HepG2 (cell line): Measurements from ENCODE around the gene UBAP2L. TPM values are rescaled to one million over a fixed set of nuclear protein-coding genes. Genes with fewer than 3 reads are reported as not detected.

Experiments used
- ATF7 ChIP-seq, 2 experiments: fragments of 450-650 bp in 1 of 2; sonication (generic) in 1 of 2; formaldehyde crosslinking in 1 of 2; IDR thresholded peaks; 2 replicates each; pipeline versions ENCODE4 v1.4.0 to v1.6.1; 2016 to 2020; ENCODE audit warnings: antibody characterized with exemption in 1 of 2, mild to moderate bottlenecking in 1 of 2, missing genetic modification reagents in 1 of 2
- ATF7-NPFF ChIP-seq: sonication (generic); formaldehyde crosslinking; IDR thresholded peaks from 2 replicates; pipeline ENCODE4 v1.8.1; 2023; ENCODE audit warnings: mild to moderate bottlenecking, low read depth, missing genetic modification reagents, moderate library complexity
- HES4 ChIP-seq: sonication (generic); formaldehyde crosslinking; IDR thresholded peaks from 2 replicates; pipeline ENCODE4 v1.9.0; 2021; ENCODE audit warnings: mild to moderate bottlenecking, missing genetic modification reagents, borderline replicate concordance
- ISX ChIP-seq: sonication (generic); formaldehyde crosslinking; conservative IDR thresholded peaks from 2 replicates; pipeline ENCODE4 v1.5.0; 2020; ENCODE audit warnings: missing genetic modification reagents
- KAT2B ChIP-seq: fragments of 150-350 bp; IDR thresholded peaks from 2 replicates; pipeline ENCODE4 v1.6.1; 2014; ENCODE audit warnings: low read depth, low read length, borderline replicate concordance
- ZNF354B ChIP-seq: sonication (generic); formaldehyde crosslinking; IDR thresholded peaks from 2 replicates; pipeline ENCODE4 v1.8.0; 2022; ENCODE audit warnings: mild to moderate bottlenecking, missing genetic modification reagents
- ZNF549 ChIP-seq: sonication (generic); formaldehyde crosslinking; IDR thresholded peaks from 2 replicates; pipeline ENCODE4 v1.5.0; 2020; ENCODE audit warnings: missing genetic modification reagents
- ZNF589 ChIP-seq: sonication (generic); formaldehyde crosslinking; conservative IDR thresholded peaks from 2 replicates; pipeline ENCODE4 v1.8.0; 2022; ENCODE audit warnings: mild to moderate bottlenecking, moderate library complexity, missing genetic modification reagents
- ZNF670 ChIP-seq: sonication (generic); formaldehyde crosslinking; IDR thresholded peaks from 2 replicates; pipeline ENCODE4 v1.8.0; 2022; ENCODE audit warnings: mild to moderate bottlenecking, missing genetic modification reagents, borderline replicate concordance
- ZNF749 ChIP-seq: sonication (generic); formaldehyde crosslinking; IDR thresholded peaks from 2 replicates; pipeline ENCODE4 v1.8.0; 2022; ENCODE audit warnings: mild to moderate bottlenecking, missing genetic modification reagents, moderate library complexity, borderline replicate concordance
- polyA plus RNA-seq, 8 experiments: library from polyadenylated mRNA; depleted of rRNA in 3 of 8; stranded (reverse) in 7 of 8; unstranded in 1 of 8; fragments of >200 nt; fragmentation: Illumina TruSeq in 4 of 8; extraction: Trizol in 4 of 8; gene quantifications; 2 replicates each; pipeline versions ENCODE4 v1.2.1 to v1.2.3, GENCODE V29; 2011 to 2016; ENCODE audit warnings: low read depth in 4 of 8, missing spikeins in 1 of 8, mixed read lengths in 1 of 8; ENCODE audit not compliant: insufficient read depth in 1 of 8
- total RNA-seq, 5 experiments: library from RNA; depleted of rRNA; stranded (reverse); fragments of >200 nt; fragmentation: Illumina TruSeq; extraction: Trizol; gene quantifications; 2 replicates each; pipeline ENCODE4 v1.2.3, GENCODE V29; 2016; ENCODE audit warnings: low read depth in 1 of 5
- TF ChIP-seq, protein P1 (sequence below), 2 experiments: sonication (generic) in 1 of 2; formaldehyde crosslinking in 1 of 2; IDR thresholded peaks; 2 replicates each; pipeline versions ENCODE4 v1.5.1 to v1.6.1; 2011 to 2020; ENCODE audit warnings: borderline replicate concordance in 1 of 2, low read depth in 1 of 2, low read length in 1 of 2, mild to moderate bottlenecking in 1 of 2, missing genetic modification reagents in 1 of 2, moderate library complexity in 1 of 2
- TF ChIP-seq, protein P2 (sequence below): sonication (generic); formaldehyde crosslinking; IDR thresholded peaks from 2 replicates; pipeline ENCODE4 v1.8.1; 2023; ENCODE audit warnings: mild to moderate bottlenecking, missing genetic modification reagents, borderline replicate concordance
- TF ChIP-seq, protein P3 (sequence below): sonication (generic); formaldehyde crosslinking; IDR thresholded peaks from 2 replicates; pipeline ENCODE4 v1.4.0; 2020; ENCODE audit warnings: low read depth, mild to moderate bottlenecking, missing genetic modification reagents
- TF ChIP-seq, protein P4 (sequence below), 2 experiments: sonication (generic) in 1 of 2; formaldehyde crosslinking in 1 of 2; IDR thresholded peaks; 2 replicates each; pipeline versions ENCODE4 v1.4.0 to v1.6.1; 2018 to 2020; ENCODE audit warnings: missing genetic modification reagents in 2 of 2, borderline replicate concordance in 1 of 2, low read depth in 1 of 2, mild to moderate bottlenecking in 1 of 2, missing biosample characterization in 1 of 2
- TF ChIP-seq, protein P5 (sequence below): sonication (generic); formaldehyde crosslinking; IDR thresholded peaks from 2 replicates; pipeline ENCODE4 v1.5.0; 2020; ENCODE audit warnings: missing genetic modification reagents
- TF ChIP-seq, protein P6 (sequence below): sonication (generic); formaldehyde crosslinking; conservative IDR thresholded peaks from 2 replicates; pipeline ENCODE4 v1.5.0; 2020; ENCODE audit warnings: missing genetic modification reagents

Gene UBAP2L
- total and polyA plus RNA-seq, 2 of the 13 experiments (the other 11 are each of a cell fraction or from before 2014, with no cell fraction given), result 74.2 to 159 TPM

DNA sequence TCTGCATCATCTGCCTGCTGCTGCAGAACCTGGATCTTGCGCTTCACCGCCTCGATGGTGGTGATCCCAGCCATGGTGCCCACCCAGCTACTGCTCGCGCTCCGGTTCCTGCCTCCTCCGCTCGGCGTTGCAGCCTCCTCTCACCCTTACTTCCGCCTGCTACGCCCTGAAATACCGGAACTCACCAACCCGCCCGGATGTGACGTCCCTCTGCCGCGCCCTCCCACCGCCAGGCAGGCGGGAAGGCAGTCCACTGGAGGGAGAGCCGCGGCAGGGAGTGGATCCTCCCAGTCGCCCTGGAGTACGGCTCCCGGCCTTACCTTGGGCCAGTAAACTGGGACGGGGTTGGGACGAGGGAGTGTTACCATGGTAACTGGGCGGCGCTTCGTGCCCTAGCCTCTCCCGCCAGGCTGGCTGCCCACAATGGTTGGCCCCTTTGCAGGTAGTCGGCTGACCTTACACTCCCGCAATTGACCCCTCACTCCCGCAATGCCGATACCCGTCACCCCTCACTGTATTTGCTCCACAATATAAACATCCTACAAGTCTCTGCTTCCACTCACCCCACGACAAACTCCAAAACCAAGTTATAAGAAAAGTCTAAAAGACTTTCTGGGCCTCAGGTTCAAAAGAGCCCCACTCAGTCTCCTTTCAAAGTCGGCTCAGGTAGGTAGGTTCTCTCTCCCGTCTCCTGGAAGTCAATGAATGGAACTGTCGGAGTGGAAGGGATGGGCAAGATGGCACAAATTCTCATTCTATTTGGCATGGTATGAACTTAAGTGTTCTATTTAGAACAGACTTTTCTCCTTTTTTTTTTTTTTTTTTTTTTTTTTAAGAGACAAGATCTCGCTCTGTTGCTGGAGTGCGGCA is 37.5 kb upstream of the UBAP2L start (continued):
- TF ChIP-seq, protein P1, sequence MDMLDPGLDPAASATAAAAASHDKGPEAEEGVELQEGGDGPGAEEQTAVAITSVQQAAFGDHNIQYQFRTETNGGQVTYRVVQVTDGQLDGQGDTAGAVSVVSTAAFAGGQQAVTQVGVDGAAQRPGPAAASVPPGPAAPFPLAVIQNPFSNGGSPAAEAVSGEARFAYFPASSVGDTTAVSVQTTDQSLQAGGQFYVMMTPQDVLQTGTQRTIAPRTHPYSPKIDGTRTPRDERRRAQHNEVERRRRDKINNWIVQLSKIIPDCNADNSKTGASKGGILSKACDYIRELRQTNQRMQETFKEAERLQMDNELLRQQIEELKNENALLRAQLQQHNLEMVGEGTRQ (IDR thresholded peaks at IDR 0.05; ENCODE audit: low read depth, low read length), result no peak
- TF ChIP-seq, protein P1 (CRISPR knock-in tag; IDR thresholded peaks at IDR 0.05; ENCODE audit: borderline replicate concordance), result no peak
- TF ChIP-seq ISX (CRISPR knock-in tag), result no peak
- no peak for TF ChIP-seq ATF7 (IDR thresholded peaks at IDR 0.05)
- no peak for TF ChIP-seq ATF7 (CRISPR knock-in tag; IDR thresholded peaks at IDR 0.05)
- 0 out of 2 replicates have a peak, but pooled peaks have one; percentile 67 for TF ChIP-seq ZNF589 (CRISPR knock-in tag)
- TF ChIP-seq, protein P2, sequence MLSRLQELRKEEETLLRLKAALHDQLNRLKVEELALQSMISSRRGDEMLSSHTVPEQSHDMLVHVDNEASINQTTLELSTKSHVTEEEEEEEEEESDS (CRISPR knock-in tag), result no peak
- TF ChIP-seq ZNF749 (CRISPR knock-in tag), result no peak
- no peak for TF ChIP-seq ZNF549 (CRISPR knock-in tag)
- no peak; the same call in 1 of the 2 replicates for TF ChIP-seq ZNF670
- TF ChIP-seq, protein P3, sequence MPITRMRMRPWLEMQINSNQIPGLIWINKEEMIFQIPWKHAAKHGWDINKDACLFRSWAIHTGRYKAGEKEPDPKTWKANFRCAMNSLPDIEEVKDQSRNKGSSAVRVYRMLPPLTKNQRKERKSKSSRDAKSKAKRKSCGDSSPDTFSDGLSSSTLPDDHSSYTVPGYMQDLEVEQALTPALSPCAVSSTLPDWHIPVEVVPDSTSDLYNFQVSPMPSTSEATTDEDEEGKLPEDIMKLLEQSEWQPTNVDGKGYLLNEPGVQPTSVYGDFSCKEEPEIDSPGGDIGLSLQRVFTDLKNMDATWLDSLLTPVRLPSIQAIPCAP (CRISPR knock-in tag), result no peak
- TF ChIP-seq, protein P4, sequence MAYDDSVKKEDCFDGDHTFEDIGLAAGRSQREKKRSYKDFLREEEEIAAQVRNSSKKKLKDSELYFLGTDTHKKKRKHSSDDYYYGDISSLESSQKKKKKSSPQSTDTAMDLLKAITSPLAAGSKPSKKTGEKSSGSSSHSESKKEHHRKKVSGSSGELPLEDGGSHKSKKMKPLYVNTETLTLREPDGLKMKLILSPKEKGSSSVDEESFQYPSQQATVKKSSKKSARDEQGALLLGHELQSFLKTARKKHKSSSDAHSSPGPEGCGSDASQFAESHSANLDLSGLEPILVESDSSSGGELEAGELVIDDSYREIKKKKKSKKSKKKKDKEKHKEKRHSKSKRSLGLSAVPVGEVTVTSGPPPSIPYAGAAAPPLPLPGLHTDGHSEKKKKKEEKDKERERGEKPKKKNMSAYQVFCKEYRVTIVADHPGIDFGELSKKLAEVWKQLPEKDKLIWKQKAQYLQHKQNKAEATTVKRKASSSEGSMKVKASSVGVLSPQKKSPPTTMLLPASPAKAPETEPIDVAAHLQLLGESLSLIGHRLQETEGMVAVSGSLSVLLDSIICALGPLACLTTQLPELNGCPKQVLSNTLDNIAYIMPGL (CRISPR knock-in tag; IDR thresholded peaks at IDR 0.05; ENCODE audit: borderline replicate concordance in 1 of 2, low read depth in 1 of 2), result peak in 1 of 2 experiments; percentile 89; a peak in 2 of 4 replicates
- peak; percentile 90 for TF ChIP-seq ATF7-NPFF
- TF ChIP-seq ZNF354B (CRISPR knock-in tag), result peak; percentile 14; the same call in 1 of the 2 replicates
- TF ChIP-seq, protein P5, sequence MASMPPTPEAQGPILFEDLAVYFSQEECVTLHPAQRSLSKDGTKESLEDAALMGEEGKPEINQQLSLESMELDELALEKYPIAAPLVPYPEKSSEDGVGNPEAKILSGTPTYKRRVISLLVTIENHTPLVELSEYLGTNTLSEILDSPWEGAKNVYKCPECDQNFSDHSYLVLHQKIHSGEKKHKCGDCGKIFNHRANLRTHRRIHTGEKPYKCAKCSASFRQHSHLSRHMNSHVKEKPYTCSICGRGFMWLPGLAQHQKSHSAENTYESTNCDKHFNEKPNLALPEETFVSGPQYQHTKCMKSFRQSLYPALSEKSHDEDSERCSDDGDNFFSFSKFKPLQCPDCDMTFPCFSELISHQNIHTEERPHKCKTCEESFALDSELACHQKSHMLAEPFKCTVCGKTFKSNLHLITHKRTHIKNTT (CRISPR knock-in tag), result no peak
- TF ChIP-seq, protein P6, sequence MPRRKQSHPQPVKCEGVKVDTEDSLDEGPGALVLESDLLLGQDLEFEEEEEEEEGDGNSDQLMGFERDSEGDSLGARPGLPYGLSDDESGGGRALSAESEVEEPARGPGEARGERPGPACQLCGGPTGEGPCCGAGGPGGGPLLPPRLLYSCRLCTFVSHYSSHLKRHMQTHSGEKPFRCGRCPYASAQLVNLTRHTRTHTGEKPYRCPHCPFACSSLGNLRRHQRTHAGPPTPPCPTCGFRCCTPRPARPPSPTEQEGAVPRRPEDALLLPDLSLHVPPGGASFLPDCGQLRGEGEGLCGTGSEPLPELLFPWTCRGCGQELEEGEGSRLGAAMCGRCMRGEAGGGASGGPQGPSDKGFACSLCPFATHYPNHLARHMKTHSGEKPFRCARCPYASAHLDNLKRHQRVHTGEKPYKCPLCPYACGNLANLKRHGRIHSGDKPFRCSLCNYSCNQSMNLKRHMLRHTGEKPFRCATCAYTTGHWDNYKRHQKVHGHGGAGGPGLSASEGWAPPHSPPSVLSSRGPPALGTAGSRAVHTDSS (CRISPR knock-in tag), result no peak
- no peak for TF ChIP-seq KAT2B
- peak; percentile 59; the same call in 1 of the 2 replicates for TF ChIP-seq HES4 (CRISPR knock-in tag)
